IMR-90 (cell line): ENCODE measurements around the gene UBQLN1. TPM values are rescaled to one million over a fixed set of nuclear protein-coding genes. Genes with fewer than 3 reads are reported as not detected.
"Not testable (repeated sequence)": the region's sequence is repeated elsewhere in the genome, so short reads cannot be mapped to it uniquely, and the experiment has no call there.

Experiments
- ATAC-seq: fragments of 200-7000 bp; cut with Tn5 transposase; 2 replicates; pipeline ENCODE4 v1.9.1; 2020; ENCODE audit warnings: low read depth, mild to moderate bottlenecking, moderate library complexity
- BruUV-seq: library from RNA; stranded (reverse); fragments of 400-500 nt; replicated peaks from 2 replicates; lab custom pipeline; 2021; lab: Mats Ljungman, UMichigan
- CTCF ChIA-PET: fragments of 300-600 bp; formaldehyde crosslinking; extraction: SDS; loops from one replicate; lab custom pipeline; 2021; ENCODE audit warnings: antibody characterized with exemption; lab: Yijun Ruan, JAX
- POLR2A ChIA-PET: fragments of 300-600 bp; sonication (Branson Sonifier 250); formaldehyde crosslinking; loops from one replicate; lab custom pipeline; 2022; ENCODE audit warnings: antibody characterized with exemption; ENCODE audit not compliant: unreplicated experiment; lab: Charles Lee
- DNase-seq: peaks from one replicate; pipeline ENCODE4 v3.0.0; 2013
- H2AFZ ChIP-seq: replicated peaks from 2 replicates; pipeline ENCODE3; 2013; ENCODE audit warnings: low read length, mild to moderate bottlenecking; ENCODE audit not compliant: poor library complexity
- H2AK5ac ChIP-seq: 2 replicates; pipeline ENCODE4 v1.6.1; 2013; ENCODE audit warnings: low read depth, low read length, inconsistent platforms
- H2AK9ac ChIP-seq: replicated peaks from 2 replicates; pipeline ENCODE3; 2013; ENCODE audit warnings: mild to moderate bottlenecking, low read depth, low read length, moderate library complexity; ENCODE audit not compliant: poor library complexity
- H2BK120ac ChIP-seq: 2 replicates; pipeline ENCODE4 v1.6.1; 2013; ENCODE audit warnings: low read depth, low read length, inconsistent platforms
- H2BK15ac ChIP-seq: 3 replicates; pipeline ENCODE4 v1.6.1; 2013; ENCODE audit warnings: low read depth, low read length, inconsistent platforms
- H2BK20ac ChIP-seq: 2 replicates; pipeline ENCODE4 v1.6.1; 2013; ENCODE audit warnings: low read depth, mild to moderate bottlenecking, inconsistent platforms, low read length, moderate library complexity
- H2BK5ac ChIP-seq: 2 replicates; pipeline ENCODE4 v1.6.1; 2013; ENCODE audit warnings: mild to moderate bottlenecking, low read depth, low read length, inconsistent platforms; ENCODE audit not compliant: poor library complexity, severe bottlenecking
- H3K14ac ChIP-seq: replicated peaks from 2 replicates; pipeline ENCODE4 v1.6.1; 2013; ENCODE audit warnings: low read depth, low read length, inconsistent platforms
- H3K18ac ChIP-seq: 2 replicates; pipeline ENCODE4 v1.6.1; 2013; ENCODE audit warnings: low read depth, low read length, control low read depth
- H3K23ac ChIP-seq: 2 replicates; pipeline ENCODE4 v1.6.1; 2013; ENCODE audit warnings: low read depth, low read length, inconsistent platforms
- H3K27ac ChIP-seq: 2 replicates; pipeline ENCODE4 v1.5.1; 2013; ENCODE audit warnings: mild to moderate bottlenecking, control low read depth, low read length; ENCODE audit not compliant: insufficient read depth
- H3K27me3 ChIP-seq: 2 replicates; pipeline ENCODE4 v1.6.1; 2013; ENCODE audit warnings: low read length; ENCODE audit not compliant: control insufficient read depth, insufficient read depth
- H3K36me3 ChIP-seq: 2 replicates; pipeline ENCODE4 v1.6.1; 2013; ENCODE audit warnings: low read length, mixed read lengths; ENCODE audit not compliant: control insufficient read depth, insufficient read depth
- H3K4ac ChIP-seq: 2 replicates; pipeline ENCODE4 v1.6.1; 2013; ENCODE audit warnings: low read depth, low read length, inconsistent platforms
- H3K4me1 ChIP-seq: 2 replicates; pipeline ENCODE4 v1.6.1; 2013; ENCODE audit warnings: low read length, mixed read lengths; ENCODE audit not compliant: control insufficient read depth, insufficient read depth
- H3K4me2 ChIP-seq: 2 replicates; pipeline ENCODE4 v1.6.1; 2013; ENCODE audit warnings: low read depth, mild to moderate bottlenecking, control low read depth, low read length, moderate library complexity
- H3K4me3 ChIP-seq: 2 replicates; pipeline ENCODE4 v1.5.1; 2013; ENCODE audit warnings: low read depth, mild to moderate bottlenecking, control low read depth, low read length, moderate library complexity; ENCODE audit not compliant: insufficient read depth
- H3K56ac ChIP-seq: 2 replicates; pipeline ENCODE4 v1.6.1; 2013; ENCODE audit warnings: low read length, inconsistent platforms; ENCODE audit not compliant: insufficient read depth; ENCODE audit errors: extremely low read depth
- H3K79me1 ChIP-seq, 2 experiments: 2 replicates each; pipeline ENCODE4 v1.6.1; 2013; ENCODE audit warnings: low read length in 2 of 2, inconsistent platforms in 1 of 2, low read depth in 1 of 2
- H3K9ac ChIP-seq: 2 replicates; pipeline ENCODE4 v1.6.1; 2013; ENCODE audit warnings: low read depth, low read length, control low read depth
- H3K9me1 ChIP-seq: 2 replicates; pipeline ENCODE4 v1.6.1; 2013; ENCODE audit warnings: low read length, inconsistent platforms; ENCODE audit not compliant: insufficient read depth
- H3K9me3 ChIP-seq: 2 replicates; pipeline ENCODE4 v1.6.1; 2013; ENCODE audit warnings: low read length; ENCODE audit not compliant: control insufficient read depth, insufficient read depth
- H4K20me1 ChIP-seq: 2 replicates; pipeline ENCODE4 v1.6.1; 2013; ENCODE audit warnings: low read length, inconsistent platforms; ENCODE audit not compliant: insufficient read depth
- H4K5ac ChIP-seq: 2 replicates; pipeline ENCODE4 v1.6.1; 2013; ENCODE audit warnings: mild to moderate bottlenecking, low read depth, low read length, control low read depth
- H4K8ac ChIP-seq, 2 experiments: 2 replicates each; pipeline ENCODE4 v1.6.1; 2013; ENCODE audit warnings: low read depth in 2 of 2, low read length in 2 of 2, control low read depth in 1 of 2, inconsistent platforms in 1 of 2
- H4K91ac ChIP-seq: 2 replicates; pipeline ENCODE4 v1.6.1; 2013; ENCODE audit warnings: low read depth, low read length, inconsistent platforms; ENCODE audit not compliant: insufficient read depth
- CEBPB ChIP-seq: IDR thresholded peaks from 2 replicates; pipeline ENCODE4 v1.6.1; 2012; ENCODE audit warnings: low read depth, low read length, improper control_type of control experiment
- WGBS, 2 experiments: methylation state at CpG; one replicate each; pipeline versions ENCODE4 v1.1.5 to v1.1.7; 2013; ENCODE audit warnings: missing lambda C conversion rate in 2 of 2; ENCODE audit not compliant: insufficient read length in 1 of 2; ENCODE audit errors: extremely low coverage in 2 of 2; 5-methylcytosine and 5-hydroxymethylcytosine counted together
- dilution Hi-C: fragments of 300-500 bp; cut with HindIII; formaldehyde crosslinking; loops from one replicate; pipeline ENCODE4 v1.14.3; 2018; ENCODE audit warnings: low sequenced_read_pairs; ENCODE audit not compliant: unreplicated experiment
- in situ Hi-C: fragments of 300-500 bp; cut with MboI; formaldehyde crosslinking; loops from 3 replicates; pipeline ENCODE4 v1.14.3; 2019; ENCODE audit warnings: low sequenced_read_pairs, inconsistent platforms, mixed read lengths
- intact Hi-C: fragments of 100-400 bp; cut with micrococcal nuclease; formaldehyde crosslinking; loops from 2 replicates; pipeline ENCODE4 v1.10.0; 2022
- polyA plus RNA-seq, 3 experiments: library from polyadenylated mRNA; depleted of rRNA; stranded (reverse); fragments of >200 nt; gene quantifications; 2 replicates each; pipeline ENCODE4 v1.2.3, GENCODE V29; 2012; ENCODE audit warnings: low replicate concordance in 1 of 3
- total RNA-seq: library from RNA; depleted of rRNA; stranded (reverse); fragments of >200 nt; gene quantifications from 2 replicates; pipeline ENCODE4 v1.2.3, GENCODE V29; 2012

The UBQLN1 gene
- total and polyA plus RNA-seq, 2 of the 4 experiments (the other 2 are of a cell fraction): 74.3 to 164 TPM

- intact Hi-C loops (loop anchor here (5.0 kb wide), 1 partner anchor 49 kb away; no protein-coding TSS in a partner anchor), dilution Hi-C loops (no loop called here), in situ Hi-C loops (no loop called here)
- no peak overlapping the region for H2BK5ac ChIP-seq
- no peak overlapping the region for H2AK9ac ChIP-seq
- H4K91ac ChIP-seq: no peak overlapping the region
- H4K8ac ChIP-seq: no peak overlapping the region
- no peaks in the 10 kb centered on the region for H3K9me3 ChIP-seq
- no peak overlapping the region for H3K23ac ChIP-seq
- no peak overlapping the region for H3K4me3 ChIP-seq
- H4K20me1 ChIP-seq: no peaks in the 10 kb centered on the region
- no peak overlapping the region for H3K9ac ChIP-seq
- BruUV-seq: no TSS peak
- no peak overlapping the region for H2BK120ac ChIP-seq
- TF ChIP-seq CEBPB: no peak
- H2AFZ ChIP-seq: no peak overlapping the region
- no peak for DNase-seq
- H2AK5ac ChIP-seq: no peak overlapping the region
- H3K18ac ChIP-seq: no peak overlapping the region
- H3K36me3 ChIP-seq: no peaks in the 10 kb centered on the region
- no CpG with 5 or more reads among the region's 4 CpGs for WGBS, 2 experiments
- H3K27ac ChIP-seq: no peak overlapping the region
- H3K4ac ChIP-seq: no peak overlapping the region
- H2BK20ac ChIP-seq: no peak overlapping the region
- no peak overlapping the region for H3K14ac ChIP-seq
- H3K56ac ChIP-seq: no peak overlapping the region
- H3K4me2 ChIP-seq: no peak overlapping the region
- no peaks in the 10 kb centered on the region; the same call in 1 of the 2 replicates for H3K27me3 ChIP-seq
- CTCF ChIA-PET: no interaction called here
- H3K9me1 ChIP-seq: no peaks in the 10 kb centered on the region
- H3K79me1 ChIP-seq: no peaks in the 10 kb centered on the region
- POLR2A ChIA-PET: no interaction called here
- no peak for ATAC-seq
- H2BK15ac ChIP-seq: no peak overlapping the region
- no peaks in the 10 kb centered on the region for H3K4me1 ChIP-seq
- H4K5ac ChIP-seq: no peak overlapping the region
Measured at GRCh38 chr9:83733739-83734138, 26.0 kb upstream of the UBQLN1 start.

GRCh38 chr9:83728591-83729368 lies 21.0 kb upstream of the UBQLN1 start:
- in situ Hi-C loops, dilution Hi-C loops: not testable (repeated sequence)
- no CpG with 5 or more reads among the region's 22 CpGs for WGBS, 2 experiments

More at GRCh38 chr9:83728591-83729368, 21.0 kb upstream of the UBQLN1 start:
- POLR2A ChIA-PET, H3K4me2 ChIP-seq, H2BK5ac ChIP-seq, H3K79me1 ChIP-seq, H4K20me1 ChIP-seq, H2BK15ac ChIP-seq, H3K4me3 ChIP-seq, ATAC-seq, H3K18ac ChIP-seq, H3K4me1 ChIP-seq, H2BK120ac ChIP-seq, DNase-seq, H3K27ac ChIP-seq, H2AFZ ChIP-seq, H3K36me3 ChIP-seq, H2BK20ac ChIP-seq, H3K9ac ChIP-seq, H4K5ac ChIP-seq, H4K91ac ChIP-seq, H3K14ac ChIP-seq, BruUV-seq, H3K27me3 ChIP-seq, H3K9me1 ChIP-seq, CTCF ChIA-PET, H2AK9ac ChIP-seq, H3K23ac ChIP-seq, H3K4ac ChIP-seq, H2AK5ac ChIP-seq, H4K8ac ChIP-seq, H3K56ac ChIP-seq, H3K9me3 ChIP-seq: not testable (repeated sequence)
- intact Hi-C loops: loop anchor here (5.0 kb wide), 1 partner anchor 84 kb away; no protein-coding TSS in a partner anchor
